HUDEP-2 (cell line): Measurements from ENCODE around the gene SLC19A1.

ENCODE experiments used
- DNase-seq, 76 experiments: peaks; one replicate each; lab custom pipeline; 2025; ENCODE audit not compliant: unreplicated experiment in 76 of 76; lab: John Stamatoyannopoulos, UW

SLC19A1 gene

DNA sequence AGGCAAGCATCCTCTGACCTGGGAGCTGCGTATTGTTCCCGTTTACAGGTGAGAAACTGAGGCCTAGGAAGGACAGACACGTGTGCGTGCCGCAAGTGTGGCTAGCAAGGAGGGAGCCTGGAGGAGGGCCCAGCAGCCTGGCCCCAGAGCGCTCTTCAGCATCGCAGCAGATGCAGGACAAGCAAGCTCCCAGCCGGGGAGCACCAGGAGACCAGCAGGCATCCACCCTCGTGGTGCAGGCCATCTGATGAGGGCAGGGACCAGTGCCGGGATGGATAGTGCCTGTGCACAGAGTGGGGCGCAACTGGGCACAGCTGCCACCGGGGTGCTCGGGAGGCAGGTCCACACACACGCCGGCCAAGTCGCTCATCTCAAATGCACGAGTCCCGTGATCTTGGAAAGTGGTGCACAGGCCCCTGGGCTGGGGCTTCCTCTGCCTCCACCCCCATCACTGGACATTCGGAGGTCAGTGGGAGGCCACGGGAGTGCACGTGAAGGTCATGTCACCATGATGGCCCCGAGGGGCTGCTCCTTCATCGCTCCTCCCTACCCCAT, 82.2 kb downstream of the SLC19A1 start:
- no peak for DNase-seq

DNA sequence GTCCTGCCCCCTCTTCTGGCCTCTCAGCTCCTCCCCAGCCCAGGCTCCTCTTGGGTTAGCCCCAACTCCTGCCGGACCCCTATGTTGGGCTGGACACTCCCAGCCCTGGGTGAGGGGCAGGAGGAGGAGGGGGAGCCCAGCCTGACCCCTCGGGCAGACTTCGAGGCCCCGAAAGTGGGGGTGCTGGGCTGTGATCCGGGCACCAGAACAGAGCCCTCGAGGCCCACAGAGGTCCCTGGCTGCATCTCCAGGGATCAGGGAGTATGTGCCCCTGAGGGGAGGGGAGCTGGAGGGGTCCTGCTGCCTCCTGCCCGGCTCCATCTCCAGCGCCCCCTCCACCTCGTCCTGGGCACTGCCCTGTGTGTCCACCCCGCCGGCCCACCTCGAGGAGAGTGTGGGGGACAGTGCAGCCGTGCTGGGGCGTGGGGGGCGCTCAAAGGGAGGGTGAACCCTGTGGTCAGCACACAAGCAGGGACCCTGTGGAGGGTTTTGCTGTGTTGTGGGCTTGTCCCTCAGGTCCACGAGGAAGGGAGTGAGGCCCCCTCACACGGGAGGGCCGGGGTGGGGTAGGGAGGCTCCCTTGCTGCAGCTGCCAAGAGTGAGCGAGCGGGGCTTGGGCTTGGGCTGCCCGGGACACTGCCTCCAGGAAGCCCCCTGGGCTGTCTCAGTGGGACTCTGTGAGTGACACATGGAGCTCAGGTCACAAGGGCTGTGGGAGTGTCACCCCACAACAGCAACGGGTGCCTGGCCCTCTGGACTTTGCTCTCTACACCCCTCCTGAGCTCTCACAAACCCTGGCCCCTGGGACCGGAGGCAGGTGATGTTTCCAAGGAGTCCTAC, 82.8 kb downstream of the SLC19A1 start:
- DNase-seq = no peak

DNA sequence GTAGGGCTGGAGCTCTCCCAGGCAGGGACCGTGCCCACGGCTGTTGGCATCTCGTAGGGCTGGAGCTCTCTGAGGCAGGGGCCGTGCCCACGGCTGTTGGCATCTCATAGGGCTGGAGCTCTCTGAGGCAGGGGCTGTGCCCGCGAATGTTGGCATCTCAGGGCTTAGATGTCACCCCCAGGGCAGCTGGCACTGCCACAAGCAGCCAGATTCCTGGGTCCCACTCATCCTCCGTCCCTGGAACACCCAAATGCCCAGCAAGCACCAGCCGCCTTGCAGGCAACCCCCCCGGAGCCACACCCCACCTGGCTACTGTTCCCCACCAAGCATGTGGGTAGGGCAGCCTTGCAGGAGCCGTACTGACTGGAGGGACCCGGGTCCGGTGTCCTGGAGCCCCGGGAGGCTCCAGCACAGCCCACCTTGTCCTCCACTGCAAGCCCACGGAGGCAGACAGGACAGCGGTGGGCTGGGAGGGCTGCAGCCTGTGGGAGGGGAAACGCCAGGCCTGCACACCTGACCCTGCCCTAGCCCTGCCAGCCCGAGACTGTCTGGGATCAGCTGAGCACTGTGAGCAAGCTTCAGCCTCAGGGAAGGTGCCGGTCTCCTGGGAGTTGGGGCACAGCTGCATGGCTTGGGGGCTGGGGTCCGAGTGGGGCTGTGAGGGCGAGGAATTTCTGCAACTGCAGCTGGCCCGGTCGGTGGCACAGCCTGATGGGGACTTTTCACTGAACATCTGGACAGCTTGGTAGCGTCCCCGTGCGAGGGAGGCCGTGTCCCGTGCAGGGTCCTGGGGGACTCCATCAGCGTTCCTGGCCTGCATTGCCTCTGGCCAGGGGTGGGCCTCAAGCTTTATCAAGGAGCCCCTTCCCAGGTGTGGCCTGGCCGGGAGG, 83.7 kb downstream of the SLC19A1 start:
- no peak for DNase-seq

GRCh38 chr21:45457832-45458172, 84.4 kb downstream of the SLC19A1 start:
- DNase-seq = no peak

DNA sequence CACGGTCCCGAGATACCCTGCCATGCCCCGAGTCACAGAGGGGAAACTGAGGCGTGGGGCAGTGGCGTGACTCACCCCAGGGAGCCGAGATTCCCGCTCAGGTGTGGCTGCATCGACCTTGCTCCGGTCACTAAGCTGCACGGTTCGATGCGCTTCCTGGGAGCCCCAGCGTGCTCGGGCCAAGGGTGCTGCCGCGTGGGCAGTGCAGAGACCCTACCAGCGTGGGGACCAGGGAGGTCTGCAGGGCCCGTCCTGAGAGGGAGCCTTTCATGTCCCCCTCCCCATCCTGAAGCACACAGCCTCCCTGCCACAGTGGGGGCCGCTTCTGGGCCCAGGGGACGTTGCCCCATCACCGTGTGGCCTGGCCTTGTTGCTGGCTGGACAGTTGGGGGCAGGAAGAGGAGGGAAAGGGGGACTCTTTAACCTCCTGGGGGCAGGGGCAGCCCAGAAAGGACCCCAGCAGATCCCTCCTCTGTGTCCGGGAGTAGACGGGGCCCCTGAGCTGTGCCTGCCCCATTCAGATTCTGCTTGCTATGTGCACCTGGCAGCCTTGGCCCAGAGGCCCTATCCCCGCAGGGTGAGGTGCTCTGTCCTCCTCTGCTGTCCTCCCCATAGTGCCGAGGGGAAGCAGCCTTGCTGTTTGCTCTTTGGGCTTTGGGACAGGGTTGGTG, 84.9 kb downstream of the SLC19A1 start:
- DNase-seq = no peak

DNA sequence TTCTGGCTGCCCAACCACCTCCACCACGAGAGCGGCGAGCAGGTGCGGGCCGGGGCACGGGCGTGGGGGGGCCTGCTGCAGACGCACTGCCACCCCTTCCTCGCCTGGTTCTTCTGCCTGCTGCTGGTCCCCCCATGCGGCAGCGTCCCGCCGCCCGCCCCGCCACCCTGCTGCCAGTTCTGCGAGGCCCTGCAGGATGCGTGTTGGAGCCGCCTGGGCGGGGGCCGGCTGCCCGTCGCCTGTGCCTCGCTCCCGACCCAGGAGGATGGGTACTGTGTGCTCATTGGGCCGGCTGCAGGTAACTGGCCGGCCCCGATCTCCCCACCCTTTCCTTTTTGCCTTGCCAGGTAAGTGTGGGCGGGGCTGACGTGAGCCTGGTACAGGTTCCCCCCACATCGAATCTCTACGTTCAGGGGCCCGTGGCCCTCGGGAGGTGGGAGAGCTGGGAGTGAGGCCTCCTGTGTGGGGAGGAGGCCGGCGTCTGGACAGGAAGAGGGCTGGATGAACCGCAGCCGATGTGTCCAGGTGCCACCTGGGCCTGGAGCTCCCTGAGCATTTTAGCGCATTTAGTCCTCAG, 85.6 kb downstream of the SLC19A1 start:
- no peak for DNase-seq

DNA sequence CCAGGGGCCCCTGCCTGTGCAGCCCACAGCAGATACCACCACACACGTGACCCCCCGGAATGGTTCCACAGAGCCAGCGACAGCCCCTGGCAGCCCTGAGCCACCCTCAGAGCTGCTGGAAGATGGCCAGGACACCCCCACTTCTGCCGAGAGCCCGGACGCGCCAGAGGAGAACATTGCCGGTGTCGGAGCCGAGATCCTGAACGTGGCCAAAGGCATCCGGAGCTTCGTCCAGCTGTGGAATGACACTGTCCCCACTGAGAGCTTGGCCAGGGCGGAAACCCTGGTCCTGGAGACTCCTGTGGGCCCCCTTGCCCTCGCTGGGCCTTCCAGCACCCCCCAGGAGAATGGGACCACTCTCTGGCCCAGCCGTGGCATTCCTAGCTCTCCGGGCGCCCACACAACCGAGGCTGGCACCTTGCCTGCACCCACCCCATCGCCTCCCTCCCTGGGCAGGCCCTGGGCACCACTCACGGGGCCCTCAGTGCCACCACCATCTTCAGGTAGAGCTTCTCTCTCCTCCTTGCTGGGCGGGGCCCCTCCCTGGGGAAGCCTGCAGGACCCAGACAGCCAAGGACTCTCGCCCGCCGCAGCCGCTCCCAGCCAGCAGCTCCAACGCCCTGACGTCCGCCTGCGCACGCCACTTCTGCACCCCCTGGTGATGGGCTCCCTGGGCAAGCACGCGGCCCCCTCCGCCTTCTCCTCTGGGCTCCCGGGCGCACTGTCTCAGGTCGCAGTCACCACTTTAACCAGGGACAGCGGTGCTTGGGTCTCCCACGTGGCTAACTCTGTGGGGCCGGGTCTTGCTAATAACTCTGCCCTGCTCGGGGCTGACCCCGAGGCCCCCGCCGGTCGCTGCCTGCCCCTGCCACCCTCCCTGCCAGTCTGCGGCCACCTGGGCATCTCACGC, 86.3 kb downstream of the SLC19A1 start:
- DNase-seq = no peak

GRCh38 chr21:45454926-45455673, 87.1 kb downstream of the SLC19A1 start:
- DNase-seq = no peak

DNA sequence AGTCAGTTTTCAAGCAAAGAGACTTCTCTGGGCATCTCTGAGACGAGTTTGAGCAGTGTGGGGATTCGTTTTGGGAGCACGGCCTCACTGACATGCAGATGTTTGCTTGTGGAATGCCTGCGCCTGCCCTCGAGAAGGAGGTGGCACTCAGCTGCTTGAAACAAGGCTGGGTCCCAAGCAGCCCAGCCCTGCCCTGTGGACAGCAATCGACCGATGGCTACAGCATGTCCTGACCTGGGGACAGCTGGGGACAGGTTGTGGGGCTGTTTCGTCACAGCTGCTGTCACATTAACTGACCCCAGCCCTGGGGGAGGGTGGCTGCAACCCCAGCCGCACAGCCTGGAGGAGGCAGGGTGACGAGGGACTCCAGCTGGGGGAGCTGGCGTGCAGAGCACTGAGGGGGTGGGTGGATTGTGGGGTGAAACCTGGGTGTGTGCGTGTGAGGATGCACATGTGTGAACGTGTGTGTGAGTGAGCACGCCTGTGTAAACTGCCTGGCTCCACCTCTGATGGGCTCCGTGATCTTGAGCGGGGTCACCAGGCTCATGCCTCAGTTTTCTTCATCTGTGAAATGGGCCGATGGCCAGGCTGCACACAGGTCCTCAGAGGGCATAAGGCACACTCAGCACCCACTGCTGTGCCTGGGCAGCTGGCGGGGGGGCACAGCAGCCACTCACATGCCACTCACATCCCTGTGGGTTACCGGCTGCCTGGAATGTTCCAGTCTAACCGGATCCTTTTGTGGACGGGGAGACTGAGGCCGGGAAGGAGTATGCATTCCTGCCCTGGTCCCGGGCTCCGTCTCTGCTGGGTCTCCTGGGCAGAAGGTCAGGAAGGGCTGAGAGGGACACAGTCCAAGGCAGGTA, 87.9 kb downstream of the SLC19A1 start:
- DNase-seq = no peak

DNA sequence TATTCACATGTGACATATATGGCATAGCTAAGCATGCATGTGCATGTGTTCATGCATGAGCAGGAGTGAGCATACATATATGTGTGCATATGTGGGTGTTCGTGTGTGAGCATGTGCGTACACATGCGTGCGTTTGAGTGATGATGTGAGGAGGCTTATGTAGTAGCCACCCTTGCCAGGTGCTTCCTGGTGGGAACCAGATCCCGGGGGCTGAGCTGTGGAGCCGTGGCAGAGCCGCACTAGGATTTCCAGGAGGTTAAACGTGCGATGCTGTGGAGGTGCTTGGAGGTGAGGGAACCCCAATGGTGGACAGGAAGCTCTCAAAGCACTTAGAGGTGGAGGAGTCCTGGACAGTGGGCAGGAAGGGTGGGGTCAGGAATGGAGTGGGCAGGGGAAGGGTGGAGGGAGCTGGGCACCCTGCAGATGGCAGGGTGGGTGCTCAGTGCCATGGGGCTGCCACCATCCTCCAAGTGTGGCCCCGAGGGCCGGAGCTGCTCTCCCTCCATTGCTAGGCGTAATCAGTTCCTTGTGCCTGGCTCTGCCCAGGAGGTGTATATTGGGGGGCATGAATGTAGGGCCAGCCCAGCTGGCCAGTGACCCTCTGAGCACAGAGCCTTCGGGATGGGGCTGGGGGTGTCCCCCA, 88.8 kb downstream of the SLC19A1 start:
- DNase-seq = no peak

DNA sequence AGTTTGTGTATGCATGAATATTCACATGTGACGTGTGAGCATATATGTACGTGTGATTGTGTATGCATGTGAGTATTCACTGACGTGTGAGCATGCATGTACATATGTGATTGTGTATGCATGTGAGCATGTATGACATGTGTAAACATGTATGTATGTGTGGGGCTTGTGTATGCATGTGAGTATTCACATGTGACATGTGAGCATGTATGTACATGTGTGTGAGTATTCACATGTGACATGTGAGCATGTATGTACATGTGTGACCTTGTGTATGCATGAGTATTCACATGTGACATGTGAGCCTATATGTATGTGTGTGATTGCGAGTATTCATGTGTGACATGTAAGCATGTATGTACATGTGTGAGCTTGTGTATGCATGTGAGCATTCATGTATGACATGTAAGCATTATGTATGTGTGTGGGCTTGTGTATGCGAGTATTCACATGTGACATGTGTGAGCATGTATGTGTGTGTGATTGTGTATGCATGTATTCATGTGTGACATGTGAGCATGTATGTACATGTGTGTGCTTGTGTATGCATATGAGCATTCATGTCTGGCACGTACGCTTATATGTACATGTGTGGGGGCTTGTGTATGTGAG, 89.4 kb downstream of the SLC19A1 start:
- no peak for DNase-seq

DNA sequence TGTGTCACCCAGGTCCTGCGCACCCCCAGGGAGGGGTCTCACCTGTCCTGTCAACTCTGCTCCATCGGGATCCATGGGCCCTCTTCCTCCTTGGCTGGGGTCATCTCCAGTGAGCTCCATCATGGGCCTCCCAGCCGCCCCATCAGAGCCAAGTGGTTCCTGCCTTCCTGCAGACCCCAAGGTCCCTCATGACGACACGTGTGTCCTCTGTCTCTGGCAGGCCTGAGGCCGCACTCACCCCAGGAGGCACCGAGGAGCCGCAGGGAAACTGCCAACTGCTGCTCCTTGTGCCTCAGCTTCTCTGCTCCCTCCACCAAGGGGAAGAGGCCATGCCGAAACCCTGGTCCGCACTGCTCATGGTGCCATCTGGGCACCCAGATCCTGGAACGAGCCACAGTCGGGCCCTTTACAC, 90.5 kb downstream of the SLC19A1 start:
- DNase-seq = no peak

- no peak for DNase-seq
Measured at GRCh38 chr21:45451091-45451740, 91.0 kb downstream of the SLC19A1 start.

DNA sequence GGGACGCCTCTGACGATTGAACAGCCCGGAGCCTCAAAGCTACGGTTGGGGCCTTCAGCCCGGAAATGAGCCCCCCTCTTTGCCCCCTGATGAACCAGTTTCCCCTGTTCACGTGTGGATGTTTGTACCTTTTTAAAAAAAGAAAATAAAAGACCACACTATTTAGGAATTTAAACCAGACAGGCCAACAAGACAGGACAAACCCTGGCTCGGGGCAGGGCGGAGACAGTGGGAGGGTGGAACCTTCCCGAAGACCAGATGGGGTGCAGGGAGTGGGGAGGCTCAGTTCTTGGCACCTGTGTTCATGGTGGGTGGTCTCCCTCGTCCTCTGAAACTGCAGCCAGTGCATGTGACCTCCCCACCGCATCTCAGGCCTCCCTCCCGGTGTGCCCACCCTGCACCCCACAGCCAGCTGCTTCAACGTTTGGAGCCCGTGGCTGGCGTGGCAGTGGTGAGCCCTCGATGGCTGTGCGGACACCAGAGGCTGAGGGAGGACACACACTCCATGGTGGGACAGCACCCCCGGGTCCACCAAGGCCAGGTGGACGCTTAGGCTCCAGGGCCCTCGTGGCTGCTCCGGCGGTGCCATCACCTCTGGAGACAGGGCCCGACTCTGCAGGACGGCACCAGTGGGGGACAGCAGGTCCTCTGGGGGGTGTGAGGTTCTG, 91.7 kb downstream of the SLC19A1 start:
- DNase-seq = no peak

DNA sequence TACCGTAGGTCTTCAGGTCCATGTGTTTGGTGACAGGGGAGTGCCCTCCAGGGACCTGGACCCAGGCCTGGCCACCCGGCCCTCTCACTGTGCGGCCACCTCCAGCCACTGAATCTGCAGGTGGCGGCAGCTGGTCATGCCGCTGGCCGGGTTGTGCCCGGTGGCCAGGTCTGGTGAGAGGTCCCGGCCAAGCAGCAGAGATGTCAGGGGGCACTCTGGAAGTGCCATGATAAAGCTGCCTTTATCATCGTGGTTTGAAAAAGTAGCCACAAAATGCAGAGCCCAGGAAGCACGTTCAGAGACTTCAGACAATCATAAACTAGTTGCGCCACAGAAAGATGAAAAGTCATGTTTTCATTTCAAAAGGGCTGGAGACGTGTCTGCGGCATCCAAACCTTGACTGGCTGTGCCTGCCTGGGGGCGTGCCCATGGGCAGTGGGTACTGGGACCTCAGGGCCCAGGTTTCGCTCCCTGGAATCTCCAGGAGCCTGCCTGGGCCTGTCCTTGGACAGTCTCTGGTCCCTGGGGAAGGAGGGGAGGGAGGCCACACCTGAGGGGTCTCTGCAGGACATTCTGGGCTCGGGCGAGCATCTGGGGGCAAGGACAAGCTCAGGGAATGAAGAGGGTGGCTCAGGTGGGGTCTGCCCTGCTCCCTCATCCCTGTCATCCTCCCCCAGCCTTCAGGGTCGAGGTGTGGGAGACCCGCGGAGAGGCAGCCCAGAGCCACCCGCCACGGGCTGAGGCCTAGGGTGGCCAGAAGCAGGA, 92.4 kb downstream of the SLC19A1 start:
- no peak for DNase-seq
